SIG-M5 (cell line): ENCODE results near the gene PTPRD.

Source experiments
- DNase-seq: peaks from one replicate; lab custom pipeline; 2025; lab: John Stamatoyannopoulos, UW

The PTPRD gene

DNA sequence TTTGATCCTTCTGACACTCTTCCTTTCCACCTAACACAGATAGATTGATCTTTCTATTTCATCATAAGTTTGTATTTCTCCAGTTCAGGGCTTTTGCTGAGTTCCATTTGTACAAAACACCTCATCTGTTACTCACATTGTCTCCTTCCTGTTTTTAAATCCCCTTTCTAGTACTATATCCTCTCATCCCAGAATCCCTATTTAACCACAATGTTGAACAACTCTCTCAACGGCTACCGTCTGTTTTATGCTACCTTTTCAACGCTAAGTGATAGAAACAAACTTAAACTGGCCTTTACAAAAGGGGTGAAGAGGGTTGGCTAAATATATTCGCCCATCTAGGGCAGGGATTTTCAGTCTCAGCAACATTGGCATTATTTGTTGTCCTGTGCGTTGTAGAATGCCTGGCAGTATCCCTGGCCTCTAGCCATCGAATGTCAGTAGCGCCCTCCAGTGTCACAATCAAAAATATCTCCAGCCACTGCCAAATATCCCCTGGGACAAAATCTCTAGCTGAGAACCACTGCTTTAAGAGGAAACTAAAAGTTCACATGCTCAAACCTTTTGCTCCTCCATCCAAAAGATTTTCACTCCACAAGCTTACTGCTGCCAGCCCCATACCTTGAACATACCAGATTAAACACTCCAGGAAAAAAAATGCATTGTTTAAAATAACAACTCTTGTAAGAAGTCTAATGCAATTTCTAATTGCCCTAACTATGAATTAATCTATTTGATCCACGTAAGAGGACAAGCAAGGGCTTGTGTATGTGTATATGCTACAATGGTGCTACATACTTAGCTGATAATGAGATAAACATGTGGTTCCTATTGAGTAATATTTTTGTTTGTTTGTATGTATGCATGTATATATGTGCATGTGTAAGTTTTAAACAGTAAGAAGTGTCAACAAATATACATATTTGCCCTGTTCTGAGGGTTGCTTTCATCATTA lies 344.0 kb downstream of the PTPRD start:
- DNase-seq, result no peak

DNA sequence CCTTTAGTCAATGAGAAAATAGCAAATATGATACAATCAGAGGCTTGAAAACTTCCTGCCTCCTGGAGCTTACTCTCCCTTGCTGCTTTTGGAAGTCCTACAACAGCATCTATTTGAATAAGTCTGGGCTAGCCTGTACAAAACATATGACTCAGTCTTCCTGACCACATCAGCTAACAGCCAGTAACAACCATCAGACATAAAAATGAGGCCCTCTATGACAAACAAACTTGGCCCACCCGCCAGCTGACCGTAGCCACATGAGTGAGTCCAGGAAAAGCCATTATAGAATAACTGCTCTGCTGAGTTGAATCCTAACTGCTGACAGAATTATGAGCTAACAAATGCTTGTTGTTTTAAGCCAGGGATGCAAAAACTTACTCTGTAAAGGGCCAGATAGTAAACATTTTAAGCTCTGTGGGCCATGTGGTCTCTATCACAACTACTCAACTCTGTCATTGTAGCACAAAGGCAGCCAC lies 347.6 kb downstream of the PTPRD start:
- no peak for DNase-seq

DNA sequence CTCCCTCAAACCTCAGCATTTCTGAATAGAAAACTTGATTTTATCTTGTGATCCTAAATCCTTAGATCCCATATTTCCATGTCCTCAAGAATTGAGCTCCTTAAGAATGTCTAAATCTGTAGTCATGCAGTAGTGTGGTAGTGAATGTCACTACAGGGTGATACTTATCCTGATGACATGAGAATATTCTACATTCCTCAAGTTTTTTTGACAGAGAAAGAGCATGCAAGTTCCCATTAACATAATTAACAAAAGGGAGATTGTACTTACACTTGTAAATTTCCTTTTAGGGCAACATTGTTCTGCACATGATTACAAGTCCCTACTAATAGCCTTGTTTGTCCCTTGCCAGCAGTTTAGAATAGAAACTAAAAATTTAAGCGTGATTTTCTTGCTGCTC lies 352.3 kb downstream of the PTPRD start:
- DNase-seq, result no peak

DNA sequence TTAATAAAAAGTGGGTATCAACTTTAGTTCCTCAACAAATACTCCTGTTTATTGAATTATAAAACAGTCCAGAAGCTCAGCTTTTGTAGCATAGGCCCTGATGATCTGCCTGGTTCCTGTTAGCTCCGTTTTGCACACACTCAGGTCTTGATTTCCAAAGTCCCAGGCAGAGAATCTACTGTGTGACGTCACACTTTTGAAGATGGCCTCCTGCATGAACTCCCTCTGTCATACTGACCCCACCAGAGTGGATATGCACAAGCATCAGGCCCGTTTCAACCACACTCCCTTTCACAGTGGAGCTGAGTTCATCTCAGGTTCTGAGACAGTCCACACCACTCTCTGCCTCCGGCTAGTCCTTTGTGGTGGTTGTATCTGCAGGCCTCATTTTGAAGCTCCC lies 353.1 kb downstream of the PTPRD start:
- no peak for DNase-seq

DNA sequence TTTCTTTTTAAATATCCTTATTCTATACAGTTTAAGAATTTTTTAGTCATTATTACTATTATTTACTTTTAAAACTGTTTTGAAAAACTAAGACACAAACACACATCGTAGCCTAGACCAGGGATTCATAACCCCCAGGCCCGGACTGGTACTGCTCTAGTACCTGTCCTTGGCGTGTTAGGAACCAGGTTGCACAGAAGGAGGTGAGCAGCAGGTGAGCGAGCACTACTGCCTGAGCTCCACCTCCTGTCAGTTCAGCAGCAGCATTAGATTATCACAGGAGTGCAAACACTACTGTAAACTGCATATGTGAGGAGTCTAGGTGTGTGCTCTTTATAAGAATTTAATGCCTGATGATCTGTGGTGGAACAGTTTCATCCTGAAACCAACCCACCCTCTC lies 357.0 kb downstream of the PTPRD start:
- DNase-seq, result no peak

DNA sequence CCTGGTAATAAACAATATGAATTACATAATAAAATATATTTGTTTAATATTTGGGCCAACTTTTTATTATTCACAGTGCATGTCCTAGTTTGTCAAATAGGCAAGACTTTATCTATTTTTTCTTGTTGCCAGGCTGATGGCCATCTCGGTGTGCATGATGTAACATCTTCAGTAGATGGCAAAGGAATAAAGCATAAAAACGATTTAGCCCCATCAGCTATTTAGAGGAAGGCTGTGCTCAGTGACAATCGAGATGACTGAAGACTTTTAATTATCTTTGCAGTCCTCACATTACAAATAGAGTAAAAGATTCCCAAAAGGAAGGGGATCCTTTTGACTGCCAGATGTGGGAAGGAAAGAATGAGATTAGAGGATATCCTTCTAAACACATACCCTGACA lies 358.5 kb downstream of the PTPRD start:
- DNase-seq, result no peak

DNA sequence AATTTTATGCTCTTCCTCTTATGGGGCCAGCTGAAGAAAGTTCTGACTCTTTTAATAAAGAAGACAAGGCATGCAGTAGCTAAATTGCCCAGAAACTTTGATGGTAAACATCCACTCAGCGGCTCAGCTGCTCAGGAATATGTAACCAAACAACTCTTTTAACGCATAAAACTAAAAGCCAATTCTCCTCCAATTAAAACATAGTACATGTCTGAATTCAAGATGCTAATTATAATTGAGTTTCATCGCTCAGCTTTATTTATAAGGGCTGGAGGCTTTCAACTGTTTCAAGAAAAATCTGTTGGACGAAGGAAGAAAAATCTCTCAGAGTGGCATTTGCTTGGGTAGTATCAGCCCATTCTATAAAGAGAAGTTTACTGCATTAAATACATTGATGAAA lies 359.5 kb downstream of the PTPRD start:
- no peak for DNase-seq

DNA sequence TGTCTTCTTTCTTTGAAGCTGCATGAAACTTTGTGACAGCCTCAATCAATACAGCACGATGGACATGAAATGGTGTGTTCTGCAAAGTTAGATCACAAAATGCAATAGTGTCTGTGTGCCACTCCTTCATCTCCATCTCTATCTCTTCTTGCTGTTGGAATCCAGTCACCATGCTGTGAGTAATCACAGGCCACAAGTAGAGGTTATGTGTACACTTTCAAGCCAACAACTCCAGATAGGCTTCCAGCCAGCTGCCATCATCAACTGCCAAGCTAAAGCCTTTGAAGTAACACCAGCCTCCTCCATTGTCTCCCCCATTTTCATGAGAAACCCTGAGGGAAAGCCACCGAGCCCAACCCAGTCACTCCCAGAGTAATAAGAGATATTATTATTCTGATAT lies 360.6 kb downstream of the PTPRD start:
- no peak for DNase-seq

DNA sequence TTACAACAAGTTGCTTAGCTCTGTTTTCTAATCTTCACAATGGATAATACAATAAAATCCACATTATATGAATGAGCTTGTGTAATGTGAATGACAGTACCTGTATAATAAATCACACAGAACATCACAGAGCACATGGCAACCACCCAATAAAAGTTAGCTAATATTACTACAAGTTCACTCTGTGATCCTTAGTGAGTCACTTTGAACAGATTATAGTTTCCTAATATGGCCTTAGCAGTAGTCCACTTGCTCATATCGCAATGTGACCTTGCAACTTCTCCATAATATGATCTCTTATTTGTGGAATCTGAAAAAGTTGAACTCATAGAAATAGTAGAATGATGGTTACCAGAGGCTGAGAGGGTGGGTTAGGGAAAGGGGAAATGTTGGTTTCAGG lies 361.3 kb downstream of the PTPRD start:
- DNase-seq, result no peak

DNA sequence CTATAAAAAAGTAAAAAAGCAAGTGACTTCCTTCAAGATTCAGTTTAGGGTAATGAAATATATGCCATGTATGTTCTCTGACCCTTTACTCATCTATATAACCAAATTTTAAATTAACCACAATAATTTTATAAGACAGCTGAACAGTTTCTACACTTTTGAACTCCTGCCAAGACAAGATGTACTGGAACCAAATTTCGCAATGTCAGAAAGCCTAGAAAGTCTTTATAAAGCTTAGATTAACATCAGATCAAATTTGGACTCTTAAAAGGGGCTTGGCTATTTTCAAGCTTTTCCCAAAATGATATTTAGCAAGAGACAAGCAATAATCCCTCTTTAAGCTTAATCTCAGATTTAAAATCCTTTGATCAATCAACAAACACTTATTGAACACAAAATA lies 362.6 kb downstream of the PTPRD start:
- no peak for DNase-seq

DNA sequence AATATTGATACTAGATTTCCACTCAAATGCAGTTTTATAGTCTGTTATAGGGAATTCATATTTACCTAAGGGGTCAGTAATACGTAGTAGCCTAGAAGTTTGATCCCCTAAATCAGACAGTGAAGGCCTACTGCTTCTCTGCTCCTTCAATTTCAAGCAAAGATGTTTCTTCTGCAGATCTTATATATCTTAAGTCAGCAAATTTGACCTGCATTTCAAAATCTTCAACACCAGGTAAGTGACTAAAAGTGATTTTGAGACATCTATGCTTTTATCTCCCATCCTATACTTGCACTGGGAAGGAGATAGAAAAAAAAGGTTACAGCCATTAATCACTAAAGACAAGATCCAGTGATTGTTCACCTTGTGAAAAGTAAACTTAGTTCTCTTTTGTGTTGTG lies 363.9 kb downstream of the PTPRD start:
- no peak for DNase-seq

DNA sequence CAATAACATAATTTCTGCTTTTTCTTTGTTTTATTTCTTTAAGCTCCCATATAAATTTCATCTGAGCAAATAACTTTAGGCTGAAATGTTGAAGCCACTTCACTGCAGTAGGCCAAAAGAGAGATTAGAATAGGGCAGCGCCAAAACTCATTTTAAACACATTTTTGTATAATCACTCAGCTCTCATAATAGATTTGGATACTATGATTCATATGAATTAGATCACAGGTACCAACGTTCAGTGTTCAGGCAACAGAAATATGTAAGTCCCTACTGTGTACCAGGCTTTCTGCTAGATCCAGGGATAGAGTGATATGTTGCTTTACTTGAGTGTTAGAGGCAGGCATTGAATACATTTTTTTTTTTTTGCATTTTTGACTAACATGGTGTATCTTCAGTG lies 370.5 kb downstream of the PTPRD start:
- DNase-seq, result no peak

DNA sequence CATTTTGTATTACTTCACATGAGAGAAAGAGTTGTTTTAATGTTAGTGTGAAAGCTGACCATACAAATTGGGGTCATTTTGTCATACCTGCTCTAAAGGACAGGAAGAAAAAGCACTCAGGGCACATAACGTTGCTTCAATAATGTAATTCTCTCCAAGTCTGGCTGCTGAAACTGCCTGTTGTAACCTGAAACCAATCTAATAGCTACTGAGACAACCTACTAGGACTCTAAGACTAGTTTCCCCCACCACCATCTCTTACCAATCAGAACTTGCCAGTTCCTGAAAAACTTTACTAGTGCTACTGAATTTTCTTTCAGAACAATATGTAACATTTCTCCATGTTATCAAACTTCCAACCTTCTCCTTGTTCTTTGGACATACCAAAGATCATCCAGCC lies 374.7 kb downstream of the PTPRD start:
- DNase-seq, result no peak

DNA sequence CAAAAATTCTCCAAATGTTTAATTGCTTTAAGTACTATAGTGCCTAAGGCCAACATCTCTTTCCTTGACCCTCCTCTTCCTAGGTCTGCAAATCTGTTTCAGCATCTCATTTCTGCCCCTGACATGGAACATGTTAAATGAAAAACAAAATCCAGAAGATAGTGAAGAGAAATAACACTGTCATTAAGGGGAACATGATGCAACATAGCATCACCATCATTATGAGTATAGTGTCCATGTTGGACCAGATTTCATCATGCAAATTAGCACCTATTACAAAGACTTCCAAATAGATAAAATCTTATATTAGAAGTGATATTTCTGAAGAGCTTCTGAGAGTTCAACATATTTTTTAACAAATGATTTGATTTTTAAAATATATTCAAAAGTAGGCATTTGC lies 375.2 kb downstream of the PTPRD start:
- no peak for DNase-seq

DNA sequence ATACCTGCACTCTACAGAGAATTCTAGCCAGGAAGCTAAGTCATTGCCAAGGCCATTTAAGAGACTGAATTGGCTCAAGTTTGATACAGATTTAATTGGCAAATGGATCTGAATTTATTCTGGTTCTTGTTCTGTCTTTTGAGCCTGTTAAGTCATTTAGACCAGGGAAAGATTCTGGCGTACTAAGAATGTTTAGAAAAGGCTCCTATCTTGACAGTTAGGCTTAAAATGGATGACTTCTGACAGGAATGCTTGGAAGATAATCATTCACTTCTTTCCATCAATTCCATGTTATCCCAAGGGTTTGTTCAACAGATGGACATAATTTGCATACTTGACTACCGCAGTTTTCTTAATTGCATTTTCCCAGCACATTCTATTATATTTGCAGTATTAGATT lies 376.6 kb downstream of the PTPRD start:
- no peak for DNase-seq

DNA sequence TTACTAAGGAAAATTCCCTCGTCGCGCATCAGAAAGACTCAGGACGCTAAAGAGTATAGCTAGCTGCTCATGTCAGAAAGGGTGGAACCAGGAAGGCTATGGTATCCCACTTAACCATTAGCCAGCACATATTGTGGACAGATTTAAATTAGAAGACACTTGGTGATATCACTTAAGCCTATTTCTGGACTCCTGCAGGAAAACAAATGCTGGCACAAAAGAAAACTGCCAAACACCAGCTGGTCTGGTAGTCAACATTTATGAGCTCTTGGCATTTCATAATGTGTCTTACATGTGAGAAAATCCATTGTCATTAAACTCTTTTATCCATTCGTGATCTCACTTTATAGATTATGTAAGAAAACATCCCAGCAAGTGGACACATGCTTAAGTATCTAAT lies 377.4 kb downstream of the PTPRD start:
- no peak for DNase-seq

DNA sequence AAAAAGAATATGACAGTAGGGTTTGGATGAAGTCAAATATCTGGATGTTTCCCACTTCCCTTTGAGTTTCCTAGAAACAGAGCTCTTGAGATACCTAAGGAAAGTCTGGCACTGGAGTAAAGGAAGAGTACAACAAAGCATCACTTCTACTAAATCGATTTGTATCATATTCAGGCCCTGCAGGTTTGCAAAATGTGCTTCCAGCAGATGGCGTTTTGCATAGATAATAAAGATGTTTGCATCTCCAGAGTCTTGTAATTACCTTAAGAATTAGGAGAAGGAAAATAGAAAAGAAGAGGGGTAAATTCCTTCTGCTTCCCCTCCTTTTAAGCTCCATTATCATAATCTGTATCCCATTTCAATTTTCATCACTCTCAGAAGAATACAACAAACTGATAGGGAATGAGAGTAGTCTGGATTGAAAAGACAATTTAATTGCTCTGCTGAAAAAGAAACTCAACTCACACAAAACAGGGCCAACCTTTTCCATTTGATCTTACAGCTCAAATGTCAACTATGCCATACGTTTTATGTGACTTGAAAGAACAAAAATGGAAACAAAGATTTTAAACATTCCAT lies 380.4 kb downstream of the PTPRD start:
- DNase-seq, result no peak

DNA sequence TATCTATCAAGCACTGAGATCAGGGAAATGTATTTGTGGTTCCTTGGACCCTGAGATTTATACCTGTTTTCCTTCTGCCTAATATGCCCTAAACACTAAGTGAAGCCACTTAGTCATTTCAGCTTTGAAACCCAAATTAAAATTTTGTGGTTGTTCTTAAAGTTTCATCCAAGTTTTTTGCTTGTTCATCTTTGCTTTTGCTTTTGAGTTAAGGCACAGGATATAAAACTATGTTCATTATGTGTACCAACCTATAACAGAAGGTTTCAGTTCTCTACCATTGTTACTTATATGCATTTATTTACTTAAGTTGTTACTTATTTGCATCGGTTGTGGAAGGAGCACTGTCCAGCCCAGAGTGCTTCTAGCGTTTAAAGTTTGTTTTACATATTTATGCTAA lies 382.3 kb downstream of the PTPRD start:
- no peak for DNase-seq

DNA sequence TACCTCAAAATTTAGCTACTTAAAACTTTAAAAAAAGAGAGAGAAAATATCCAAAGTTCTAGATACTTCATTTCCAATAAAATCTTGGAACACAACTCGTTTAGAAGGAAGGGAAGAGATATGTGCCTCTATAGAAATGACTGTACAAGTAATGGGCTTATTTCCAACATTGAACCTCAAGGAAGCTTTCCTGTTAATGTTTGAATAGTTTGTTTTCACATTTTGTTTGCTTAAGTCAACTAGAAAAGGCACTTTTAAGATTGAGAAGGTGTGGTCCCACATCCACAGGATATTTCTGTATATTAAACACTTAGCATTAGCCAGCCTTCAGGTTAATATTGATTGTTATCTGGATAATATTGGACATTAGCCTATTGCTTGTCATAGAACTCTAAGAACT lies 384.7 kb downstream of the PTPRD start:
- DNase-seq, result no peak

DNA sequence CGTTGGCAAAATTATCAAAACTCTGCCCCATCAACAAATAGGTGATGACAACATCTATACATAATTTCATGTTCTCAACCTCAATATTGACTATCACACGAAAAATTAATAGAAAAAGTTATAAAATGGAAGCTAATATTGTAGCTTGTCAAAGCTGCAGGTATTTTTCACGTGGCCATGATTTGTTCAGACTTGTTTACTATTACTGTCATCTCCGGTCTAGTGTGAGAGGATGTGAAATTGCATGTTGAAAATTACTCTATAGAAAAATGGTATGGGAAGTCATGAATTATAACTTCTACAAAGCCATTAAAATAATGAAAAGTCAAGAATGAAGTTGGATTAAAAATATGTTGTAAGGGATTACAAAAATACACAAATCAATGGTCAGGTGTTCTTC lies 385.8 kb downstream of the PTPRD start:
- no peak for DNase-seq

DNA sequence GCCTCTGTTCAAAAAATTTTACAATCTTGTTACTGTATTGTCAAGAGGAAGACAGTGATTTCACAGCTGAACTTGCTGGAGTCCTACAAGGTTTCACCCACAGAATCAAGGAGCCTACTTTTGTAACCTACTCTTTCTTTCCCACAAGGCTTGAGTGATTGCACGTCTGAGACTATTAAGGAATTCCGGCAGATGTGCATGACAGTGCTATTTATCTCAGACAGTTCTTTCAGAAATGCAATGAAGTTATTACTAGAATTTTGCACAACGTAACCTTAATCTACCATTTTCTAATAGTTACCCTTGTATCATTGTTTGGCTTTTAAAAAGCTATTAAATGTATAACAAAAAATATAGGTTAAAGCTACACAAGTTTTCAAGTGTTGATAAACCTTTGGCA lies 400.1 kb downstream of the PTPRD start:
- DNase-seq, result no peak

DNA sequence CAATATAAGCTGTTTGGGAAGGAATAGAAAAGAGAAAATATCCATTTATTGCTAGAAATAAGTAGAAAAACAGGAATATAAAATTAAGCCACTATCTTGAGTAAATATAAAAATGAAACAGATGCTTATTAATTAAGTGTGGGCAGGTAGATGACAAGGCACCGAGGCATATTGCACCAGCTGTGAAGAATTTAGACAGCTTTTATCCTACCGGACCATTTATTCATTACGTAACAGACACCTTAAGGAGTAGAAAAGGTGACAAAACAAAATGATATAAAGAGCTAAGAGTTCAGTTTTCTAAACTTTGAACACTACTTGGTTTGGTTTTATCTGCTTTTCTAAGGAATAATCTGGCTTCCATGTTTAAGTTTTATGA lies 404.1 kb downstream of the PTPRD start:
- no peak for DNase-seq

DNA sequence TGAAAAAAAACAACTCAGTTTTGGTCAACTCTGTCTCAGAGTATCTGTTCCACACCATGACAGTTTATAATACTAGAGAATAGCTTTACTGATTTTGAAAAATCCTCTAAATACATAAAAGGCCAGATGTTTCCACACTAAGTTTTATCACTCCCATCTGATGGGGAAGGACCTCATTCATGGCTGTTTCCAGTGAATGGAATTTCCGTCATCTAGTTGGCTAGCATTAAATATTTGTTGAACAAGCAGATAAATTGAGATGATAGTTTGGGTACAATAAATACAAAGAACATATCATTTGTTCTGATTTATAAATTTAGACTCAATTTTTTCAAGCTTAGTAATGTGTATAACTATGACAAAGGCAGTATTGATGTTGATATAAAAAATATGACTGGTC lies 408.5 kb downstream of the PTPRD start:
- DNase-seq, result no peak

DNA sequence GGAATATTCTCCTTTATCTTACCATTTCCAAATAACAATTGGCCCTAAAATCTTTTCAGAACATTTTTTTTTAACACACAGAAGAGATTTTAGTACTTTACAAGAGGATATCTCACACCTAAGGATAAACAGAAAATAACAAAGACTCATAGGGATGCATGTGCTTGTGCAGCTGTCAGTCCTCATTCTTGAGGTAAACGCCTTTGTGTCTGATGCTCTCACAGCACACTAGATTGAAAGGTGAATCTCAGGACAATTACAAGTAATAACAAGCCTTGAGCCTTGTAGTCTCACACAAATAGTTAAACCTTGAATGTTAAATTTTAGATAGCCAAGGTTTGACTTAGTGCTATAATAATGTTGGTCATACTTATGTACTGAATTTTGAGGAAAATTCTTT lies 439.2 kb downstream of the PTPRD start:
- DNase-seq, result no peak
